ENCODE data around the gene RHCE. TPM values are rescaled to one million over a fixed set of nuclear protein-coding genes. Genes with fewer than 3 reads are reported as not detected.

Gene RHCE
- total and polyA plus RNA-seq, 9 of the 15 experiments (the other 6 are each of a cell fraction or from before 2014, with no cell fraction given) = 5.4 to 31.5 (median 12.6) TPM

DNA sequence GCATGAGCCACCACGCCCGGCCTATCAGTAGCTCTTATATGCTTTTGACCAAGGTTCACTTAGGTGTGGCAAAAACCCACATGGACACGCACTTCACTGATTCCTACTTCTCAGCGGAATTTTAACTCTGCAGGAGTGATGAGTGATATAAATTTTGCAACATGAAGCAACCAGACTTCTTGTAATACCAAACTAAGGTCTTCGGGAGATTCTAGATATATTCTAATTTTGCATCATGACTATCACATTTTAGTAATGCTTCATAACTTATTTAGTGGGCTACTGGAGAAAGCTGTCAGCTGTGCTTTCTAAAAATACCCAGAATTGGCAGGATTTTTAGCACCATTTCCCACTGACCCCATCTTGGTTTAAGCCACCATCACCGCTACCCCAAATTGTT lies 27.8 kb downstream of the RHCE start:
- in situ Hi-C loops (cut with MboI) (no loop called here), intact Hi-C loops (cut with micrococcal nuclease) (loop anchor here (10.0 kb wide), 1 partner anchor 148 kb away; the partner anchor contains the start of gene RSRP1)
- no TSS peak for BruUV-seq (replicated peaks)
- FAIRE-seq (no peak), DNase-seq (ENCODE audit: extremely low read depth in 1 of 4, low spot score in 3 of 4) (no peak), ATAC-seq (no peak)
- no peaks in the 10 kb centered on the region for H3K27me3 ChIP-seq (ENCODE audit: control insufficient read depth in 2 of 2, insufficient read depth in 2 of 2, low read length in 2 of 2)
- H3K9me3 ChIP-seq (replicated peaks; ENCODE audit: control insufficient read depth, insufficient read depth, low read depth, low read length) = no peaks in the 10 kb centered on the region
- no peak overlapping the region for H3K27ac ChIP-seq (ENCODE audit: extremely low read depth, low read depth, low read length)
- no peak for TF ChIP-seq TCF7 (IDR thresholded peaks at IDR 0.05; ENCODE audit: borderline replicate concordance)
- TF ChIP-seq MEIS2 (IDR thresholded peaks at IDR 0.05; ENCODE audit: partially characterized antibody) = no peak
- no peak for TF ChIP-seq SRSF9 (IDR thresholded peaks at IDR 0.05; ENCODE audit: borderline replicate concordance, low read depth, low read length)
- TF ChIP-seq GTF2A2 (tag; IDR thresholded peaks at IDR 0.05) = no peak
- no peak for TF ChIP-seq RBM14 (IDR thresholded peaks at IDR 0.05; ENCODE audit: borderline replicate concordance, insufficient read depth, low read depth, low read length)
- TF ChIP-seq YBX1 (IDR thresholded peaks at IDR 0.05) = no peak
- TF ChIP-seq, protein P1, sequence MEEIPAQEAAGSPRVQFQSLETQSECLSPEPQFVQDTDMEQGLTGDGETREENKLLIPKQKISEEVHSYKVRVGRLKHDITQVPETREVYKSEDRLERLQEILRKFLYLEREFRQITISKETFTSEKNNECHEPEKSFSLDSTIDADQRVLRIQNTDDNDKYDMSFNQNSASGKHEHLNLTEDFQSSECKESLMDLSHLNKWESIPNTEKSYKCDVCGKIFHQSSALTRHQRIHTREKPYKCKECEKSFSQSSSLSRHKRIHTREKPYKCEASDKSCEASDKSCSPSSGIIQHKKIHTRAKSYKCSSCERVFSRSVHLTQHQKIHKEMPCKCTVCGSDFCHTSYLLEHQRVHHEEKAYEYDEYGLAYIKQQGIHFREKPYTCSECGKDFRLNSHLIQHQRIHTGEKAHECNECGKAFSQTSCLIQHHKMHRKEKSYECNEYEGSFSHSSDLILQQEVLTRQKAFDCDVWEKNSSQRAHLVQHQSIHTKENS (CRISPR knock-in tag; IDR thresholded peaks at IDR 0.05) = no peak
- TF ChIP-seq, protein P2, sequence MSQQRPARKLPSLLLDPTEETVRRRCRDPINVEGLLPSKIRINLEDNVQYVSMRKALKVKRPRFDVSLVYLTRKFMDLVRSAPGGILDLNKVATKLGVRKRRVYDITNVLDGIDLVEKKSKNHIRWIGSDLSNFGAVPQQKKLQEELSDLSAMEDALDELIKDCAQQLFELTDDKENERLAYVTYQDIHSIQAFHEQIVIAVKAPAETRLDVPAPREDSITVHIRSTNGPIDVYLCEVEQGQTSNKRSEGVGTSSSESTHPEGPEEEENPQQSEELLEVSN (IDR thresholded peaks at IDR 0.05; ENCODE audit: borderline replicate concordance in 1 of 2, extremely low read depth in 1 of 2, insufficient read depth in 1 of 2, insufficient read length in 1 of 2, low read depth in 1 of 2, low read length in 1 of 2, poor library complexity in 1 of 2, severe bottlenecking in 1 of 2) = no peak
- TF ChIP-seq, protein P3, sequence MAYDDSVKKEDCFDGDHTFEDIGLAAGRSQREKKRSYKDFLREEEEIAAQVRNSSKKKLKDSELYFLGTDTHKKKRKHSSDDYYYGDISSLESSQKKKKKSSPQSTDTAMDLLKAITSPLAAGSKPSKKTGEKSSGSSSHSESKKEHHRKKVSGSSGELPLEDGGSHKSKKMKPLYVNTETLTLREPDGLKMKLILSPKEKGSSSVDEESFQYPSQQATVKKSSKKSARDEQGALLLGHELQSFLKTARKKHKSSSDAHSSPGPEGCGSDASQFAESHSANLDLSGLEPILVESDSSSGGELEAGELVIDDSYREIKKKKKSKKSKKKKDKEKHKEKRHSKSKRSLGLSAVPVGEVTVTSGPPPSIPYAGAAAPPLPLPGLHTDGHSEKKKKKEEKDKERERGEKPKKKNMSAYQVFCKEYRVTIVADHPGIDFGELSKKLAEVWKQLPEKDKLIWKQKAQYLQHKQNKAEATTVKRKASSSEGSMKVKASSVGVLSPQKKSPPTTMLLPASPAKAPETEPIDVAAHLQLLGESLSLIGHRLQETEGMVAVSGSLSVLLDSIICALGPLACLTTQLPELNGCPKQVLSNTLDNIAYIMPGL (CRISPR knock-in tag; IDR thresholded peaks at IDR 0.05) = no peak
- TF ChIP-seq, protein P4, sequence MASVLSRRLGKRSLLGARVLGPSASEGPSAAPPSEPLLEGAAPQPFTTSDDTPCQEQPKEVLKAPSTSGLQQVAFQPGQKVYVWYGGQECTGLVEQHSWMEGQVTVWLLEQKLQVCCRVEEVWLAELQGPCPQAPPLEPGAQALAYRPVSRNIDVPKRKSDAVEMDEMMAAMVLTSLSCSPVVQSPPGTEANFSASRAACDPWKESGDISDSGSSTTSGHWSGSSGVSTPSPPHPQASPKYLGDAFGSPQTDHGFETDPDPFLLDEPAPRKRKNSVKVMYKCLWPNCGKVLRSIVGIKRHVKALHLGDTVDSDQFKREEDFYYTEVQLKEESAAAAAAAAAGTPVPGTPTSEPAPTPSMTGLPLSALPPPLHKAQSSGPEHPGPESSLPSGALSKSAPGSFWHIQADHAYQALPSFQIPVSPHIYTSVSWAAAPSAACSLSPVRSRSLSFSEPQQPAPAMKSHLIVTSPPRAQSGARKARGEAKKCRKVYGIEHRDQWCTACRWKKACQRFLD (CRISPR knock-in tag; IDR thresholded peaks at IDR 0.05) = no peak
- no peak for TF ChIP-seq SIN3A (IDR thresholded peaks at IDR 0.05; ENCODE audit: borderline replicate concordance in 2 of 2, control insufficient read depth in 1 of 2, low read depth in 2 of 2, low read length in 2 of 2)
- no peak for TF ChIP-seq MAZ (CRISPR knock-in tag; conservative IDR thresholded peaks at IDR 0.05 in 1 of 2, IDR thresholded peaks at IDR 0.05 in 1 of 2)
- no peak overlapping the region for H3K9ac ChIP-seq (ENCODE audit: insufficient read depth in 1 of 2, low read depth in 2 of 2, low read length in 2 of 2)
- H3K4me2 ChIP-seq (ENCODE audit: insufficient read depth, low read length) = no peak overlapping the region
- H4K20me1 ChIP-seq (replicated peaks; ENCODE audit: control insufficient read depth, insufficient read depth, low read length) = no peaks in the 10 kb centered on the region
- no peaks in the 10 kb centered on the region; a peak in 2 of 5 replicates for H3K4me1 ChIP-seq (replicated peaks in 1 of 2; ENCODE audit: control insufficient read depth in 2 of 2, insufficient read depth in 2 of 2, low read length in 2 of 2)
- H3K79me2 ChIP-seq (ENCODE audit: control insufficient read depth, insufficient read depth, low read length) = no peaks in the 10 kb centered on the region
- no peak overlapping the region for H2AFZ ChIP-seq (ENCODE audit: low read depth, low read length)
- 62% methylated on average over 6 of the region's 6 CpGs for WGBS (ENCODE audit: insufficient coverage, low coverage, missing lambda C conversion rate)
- no peak overlapping the region for H3K4me3 ChIP-seq
- H3K36me3 ChIP-seq (ENCODE audit: control insufficient read depth, insufficient read depth, low read length) = peaks cover 3% of the 10 kb centered on the region; the same call in 1 of the 3 replicates
- no peaks in the 10 kb centered on the region for H3K9me1 ChIP-seq (ENCODE audit: control insufficient read depth, insufficient read depth, low read length)
- ChIA-PET CTCF (ENCODE audit: low intra/inter-chr PET ratio) (no interaction called here), POLR2A (interaction anchor here (0.7 kb wide), 1 partner anchor 454 kb away, joined by 3 read pairs; no protein-coding TSS in a partner anchor)

Data from K562 (cell line).